Keratinocyte (primary cell): ENCODE data around the gene RARS1.

ENCODE experiments used
- CTCF ChIP-seq, 3 experiments: IDR thresholded peaks in 1 of 3; conservative IDR thresholded peaks in 1 of 3; optimal IDR thresholded peaks in 1 of 3; 2 replicates in 2 of 3; 3 replicates in 1 of 3; pipeline versions ENCODE3 to v1.5.1; 2011; ENCODE audit warnings: low read length in 3 of 3, mild to moderate bottlenecking in 3 of 3, moderate library complexity in 2 of 3, control low read depth in 1 of 3, inconsistent platforms in 1 of 3; ENCODE audit not compliant: insufficient read depth in 2 of 3; ENCODE audit errors: extremely low read depth in 1 of 3
- EZH2 ChIP-seq: IDR thresholded peaks from one replicate; pipeline ENCODE4 v1.6.1; 2012; ENCODE audit warnings: inconsistent platforms, mild to moderate bottlenecking, low read length, moderate library complexity

- TF ChIP-seq EZH2 (no peak), CTCF (optimal IDR thresholded peaks at IDR 0.05 in 1 of 3, IDR thresholded peaks at IDR 0.05 in 1 of 3, conservative IDR thresholded peaks at IDR 0.05 in 1 of 3; ENCODE audit: extremely low read depth in 1 of 3, insufficient read depth in 2 of 3, low read length in 3 of 3) (no peak)
Measured at GRCh38 chr5:168464214-168464613, 22.1 kb upstream of the RARS1 start.
